HG03135 (cell line): Measurements from ENCODE around the gene RMRP.
A peak's percentile ranks its signal among the peaks of the same experiment; 100 is the strongest.

Experiments used
- ATAC-seq: cut with Tn5 transposase; IDR thresholded peaks from one replicate; pipeline ENCODE4 v1.9.1; 2021; ENCODE audit warnings: mild to moderate bottlenecking, moderate library complexity; ENCODE audit not compliant: unreplicated experiment

The RMRP gene

DNA sequence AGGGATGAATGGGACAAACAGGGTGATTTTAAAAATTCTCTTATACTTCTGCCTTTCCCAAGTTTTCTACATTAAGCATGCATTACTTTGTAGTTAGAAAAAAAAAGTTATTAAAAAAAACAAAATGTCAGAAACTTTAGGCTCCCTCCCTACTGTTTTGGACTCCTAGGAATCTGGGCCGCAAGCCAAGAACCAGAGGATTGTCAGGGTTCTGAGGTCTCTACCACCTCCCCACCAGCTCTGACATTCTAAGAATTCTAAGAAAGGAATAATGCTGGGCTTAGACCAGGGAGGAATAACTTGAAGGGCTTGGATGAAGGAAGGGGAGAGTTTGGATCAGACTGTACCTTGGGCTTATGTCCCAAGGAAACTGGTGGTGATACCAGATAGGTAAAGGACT, 8.2 kb upstream of the RMRP start:
- no peak for ATAC-seq

DNA sequence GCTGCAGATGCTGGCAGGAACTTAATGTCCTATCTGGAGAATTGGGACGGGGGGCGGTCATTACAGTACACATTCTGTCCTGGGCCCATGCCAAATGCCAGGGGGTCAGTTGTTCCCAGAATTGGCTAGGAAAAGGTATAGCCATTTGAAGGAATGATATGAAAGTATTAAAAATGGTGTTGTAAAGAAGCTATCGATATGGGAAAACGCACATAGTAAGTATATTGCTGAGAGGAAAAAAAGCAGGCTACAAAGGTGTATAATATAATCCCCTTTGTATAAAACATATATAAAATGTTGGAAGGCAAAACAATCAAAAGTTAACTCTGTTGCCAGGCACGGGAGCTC, 7.6 kb upstream of the RMRP start:
- no peak for ATAC-seq

DNA sequence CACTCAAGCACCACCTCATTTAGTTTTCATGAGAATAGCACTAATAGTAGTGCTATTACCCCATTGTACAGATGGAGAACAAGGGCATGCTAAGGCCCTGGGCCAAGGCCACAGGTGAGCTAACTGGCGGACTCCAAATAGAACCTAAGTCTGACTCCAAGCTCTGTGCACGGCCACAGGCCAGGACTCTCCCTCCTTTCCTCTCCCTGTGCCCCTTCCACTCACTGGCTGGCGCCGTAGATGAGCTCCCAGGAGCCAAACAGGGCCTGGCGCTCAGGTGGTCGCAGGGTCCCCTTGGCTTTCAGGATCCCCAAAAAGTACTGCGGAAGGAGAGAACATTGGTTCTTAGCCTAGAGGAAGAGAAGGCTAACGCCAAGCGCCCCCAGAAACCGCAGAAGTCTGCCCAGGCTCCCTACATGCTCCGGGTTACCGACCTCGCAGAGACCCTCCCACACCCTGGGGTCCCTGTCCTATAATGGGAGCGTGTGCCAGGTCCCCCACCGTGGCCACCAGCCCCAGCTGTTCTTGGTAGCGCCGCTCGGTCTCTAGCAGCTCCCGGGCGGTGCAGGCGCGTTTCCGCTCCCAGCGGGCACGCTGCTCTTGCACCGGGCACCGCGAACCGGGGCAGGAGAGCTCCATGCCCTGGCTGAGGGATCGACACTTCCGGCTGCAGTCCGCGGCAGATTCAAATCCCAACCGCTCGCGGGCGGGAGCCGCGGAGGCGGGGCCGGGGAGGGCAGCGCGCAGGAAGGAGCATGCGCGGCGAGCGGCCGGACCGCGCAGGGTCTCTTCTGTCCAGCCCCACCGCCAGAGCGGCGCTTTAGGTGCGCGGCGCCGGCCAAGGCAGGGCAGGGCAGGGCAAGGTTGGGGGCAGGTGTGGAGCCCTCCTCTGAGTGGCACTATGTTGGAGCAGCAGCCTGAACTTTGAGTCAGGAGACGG, 7.0 kb upstream of the RMRP start, which contains the start of gene ARHGEF39:
Gene ARHGEF39, minus strand, starts transcription at position 665 of the 940 bp plus-strand sequence. Its CDS starts 26 bp downstream, at position 639.
- peak; percentile 72 for ATAC-seq

DNA sequence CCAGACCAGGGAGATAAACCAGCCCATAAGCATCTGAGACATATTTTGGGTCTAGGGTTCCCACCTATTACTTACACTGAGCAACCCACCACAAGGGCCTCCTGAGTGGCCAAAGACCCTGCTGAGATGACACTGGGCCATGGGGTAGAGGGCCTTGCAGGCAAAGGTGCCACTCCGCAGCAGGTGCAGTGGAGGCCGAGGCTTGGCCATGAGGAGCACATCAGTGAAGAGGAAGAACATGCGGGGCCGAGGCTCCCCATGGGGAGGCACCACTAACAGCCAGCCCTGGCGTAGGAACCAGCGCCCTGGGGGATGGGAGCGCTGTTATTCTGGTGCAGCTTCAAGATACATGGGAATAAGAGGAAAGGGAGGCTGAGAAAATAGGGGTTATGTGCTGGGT, 4.6 kb upstream of the RMRP start:
- ATAC-seq: no peak

DNA sequence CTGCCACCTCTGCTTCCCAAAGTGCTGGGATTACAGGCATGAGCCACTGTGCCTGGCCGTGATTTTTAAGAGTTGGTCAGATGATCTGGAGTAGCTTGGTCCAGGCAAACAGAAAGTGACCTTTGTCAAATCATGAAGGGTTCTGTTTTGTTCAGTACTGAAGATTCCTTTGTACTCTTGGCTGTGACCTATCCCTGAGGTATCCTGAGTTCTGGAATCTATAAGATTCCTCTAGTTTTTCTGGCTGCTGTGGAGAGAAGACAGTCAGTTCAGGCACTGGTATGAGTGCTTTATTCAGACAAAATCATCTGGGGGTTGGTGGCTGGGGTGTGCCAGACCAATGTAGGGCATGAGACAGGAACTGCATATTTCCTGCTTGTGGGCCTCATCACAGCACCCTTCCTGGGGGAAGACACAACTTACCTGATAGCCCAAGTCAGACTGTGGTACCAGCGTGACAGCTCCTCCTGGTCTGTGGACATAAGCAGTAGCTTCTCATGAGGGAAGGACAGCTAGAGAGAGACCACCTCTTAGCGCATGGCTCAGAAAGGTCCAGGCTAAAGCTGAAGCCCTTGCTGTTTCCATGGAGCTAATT, 4.0 kb upstream of the RMRP start:
- ATAC-seq: no peak

DNA sequence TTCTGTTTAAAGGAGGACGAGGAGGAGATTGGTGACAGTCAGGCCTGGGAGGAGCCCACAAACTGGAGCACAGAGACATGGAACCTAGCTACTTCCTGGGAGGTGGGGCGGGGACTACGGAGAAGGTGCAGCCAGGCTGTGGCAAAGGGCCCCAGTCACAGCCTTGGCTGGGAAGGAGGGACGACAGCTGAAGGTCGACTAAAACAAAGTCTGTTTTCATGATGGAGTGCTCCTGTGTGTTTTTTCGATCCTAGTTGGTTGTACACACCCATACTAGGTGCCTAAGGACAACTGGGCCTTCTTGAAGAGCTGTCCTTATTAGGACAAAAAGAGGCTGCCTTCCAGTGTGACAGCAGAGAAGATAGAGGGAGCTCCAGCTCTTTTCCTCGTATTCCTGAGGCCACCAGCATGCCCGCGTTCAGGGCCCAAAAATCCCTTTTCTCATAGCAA, 3.2 kb upstream of the RMRP start:
- ATAC-seq: no peak

DNA sequence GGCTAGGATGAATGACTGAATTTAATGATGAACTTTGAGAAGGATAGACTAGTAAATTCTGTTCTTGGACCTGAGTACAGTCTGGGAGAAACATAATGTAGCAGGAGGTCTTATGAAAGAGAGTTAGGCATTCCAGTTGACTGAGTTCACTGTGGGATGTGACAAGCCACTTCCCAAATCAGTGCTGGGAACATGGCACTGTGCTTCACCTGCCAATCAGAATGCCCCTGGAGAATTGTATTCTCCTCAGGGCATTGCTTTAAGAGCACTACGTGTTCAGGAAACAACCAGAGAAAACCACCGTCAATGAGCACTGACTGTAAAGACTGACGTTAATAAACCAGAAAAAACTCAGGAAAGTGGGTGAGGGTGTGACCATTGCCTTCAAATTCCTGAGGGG, 1.5 kb upstream of the RMRP start:
- no peak for ATAC-seq

DNA sequence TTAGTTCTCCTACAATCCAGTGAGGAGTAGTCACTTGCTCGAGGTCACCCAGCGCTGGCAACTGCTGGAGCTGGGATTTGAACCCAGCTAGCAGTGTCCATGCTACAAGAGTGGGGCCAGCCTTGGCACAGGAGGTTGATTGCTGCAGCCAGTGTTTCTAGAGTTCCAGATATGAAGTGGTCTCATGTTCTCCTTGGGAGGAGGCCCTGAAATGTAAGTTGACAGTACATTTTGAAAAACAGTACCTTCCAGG, 1.1 kb upstream of the RMRP start:
- ATAC-seq: no peak

DNA sequence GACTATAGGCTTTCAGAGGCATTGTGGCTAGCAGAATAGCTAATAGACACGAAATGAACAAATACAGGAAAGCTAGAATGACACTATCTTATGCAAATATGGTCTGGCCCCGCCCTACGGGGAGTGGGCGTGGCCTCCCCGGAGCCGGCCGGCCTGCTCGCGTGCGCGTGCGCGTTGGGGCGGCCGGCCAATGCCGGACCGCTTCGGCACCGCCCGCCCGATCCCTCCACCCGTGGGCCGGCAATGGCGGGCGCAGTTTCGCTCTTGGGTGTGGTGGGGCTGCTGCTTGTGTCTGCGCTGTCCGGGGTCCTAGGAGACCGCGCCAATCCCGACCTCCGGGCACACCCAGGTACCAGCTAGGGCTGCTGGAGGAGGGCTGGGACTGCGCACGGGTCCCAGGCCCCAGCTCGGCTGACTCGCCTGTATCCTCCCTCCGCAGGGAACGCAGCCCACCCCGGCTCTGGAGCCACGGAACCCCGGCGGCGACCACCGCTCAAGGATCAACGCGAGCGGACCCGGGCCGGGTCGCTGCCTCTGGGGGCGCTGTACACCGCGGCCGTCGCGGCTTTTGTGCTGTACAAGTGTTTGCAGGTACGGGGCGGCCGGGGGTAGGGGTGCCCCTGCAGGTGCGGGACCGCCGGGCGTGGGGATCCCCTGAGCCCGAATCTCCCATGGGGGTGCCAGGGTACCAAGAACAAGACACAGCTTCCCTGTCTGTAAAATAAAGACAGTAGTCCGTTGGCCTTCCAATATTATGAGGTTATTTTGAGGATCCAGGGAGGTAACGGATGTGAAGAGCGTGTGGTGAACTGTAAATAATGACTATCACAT, 533 bp upstream of the RMRP start, which contains the start of gene CCDC107:
Gene CCDC107, plus strand, starts transcription at position 156 of the 831 bp plus-strand sequence. Its CDS starts 88 bp downstream, at position 244.
- peak; percentile 68 for ATAC-seq

DNA sequence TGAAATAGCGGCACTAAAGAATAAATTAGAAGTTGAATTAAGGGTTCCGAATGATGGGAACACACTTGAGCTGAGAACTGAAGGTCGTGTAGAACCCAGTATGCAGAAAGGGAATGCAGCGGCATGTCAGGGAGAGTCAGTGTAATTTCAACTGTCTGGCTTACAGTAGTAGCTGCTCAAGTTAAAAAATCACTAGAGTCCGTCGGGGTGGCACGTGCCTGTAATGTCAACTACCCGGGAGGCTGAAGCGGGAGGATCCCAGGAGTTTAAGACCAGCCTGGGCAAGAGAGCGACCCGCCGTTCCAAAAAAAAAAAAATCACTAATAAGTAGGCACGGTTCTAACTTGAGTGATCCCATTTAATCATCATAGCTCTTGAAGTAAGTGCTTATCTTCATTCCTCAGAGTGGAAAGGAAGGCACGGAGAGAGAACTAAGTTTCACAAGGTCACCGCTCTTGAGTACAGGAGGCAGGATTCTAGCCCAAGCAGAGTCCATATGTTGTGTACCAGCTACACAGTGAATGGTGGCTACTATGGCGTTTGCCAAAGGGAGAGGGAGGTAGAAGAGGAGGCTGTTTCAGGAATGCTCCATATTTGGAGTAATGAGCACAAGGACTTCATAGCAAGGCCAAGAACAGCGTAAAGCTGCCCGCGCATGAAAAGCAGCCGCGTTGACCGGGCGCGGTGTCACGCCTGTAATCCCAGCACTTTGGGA, 831 bp downstream of the RMRP start:
- no peak for ATAC-seq

DNA sequence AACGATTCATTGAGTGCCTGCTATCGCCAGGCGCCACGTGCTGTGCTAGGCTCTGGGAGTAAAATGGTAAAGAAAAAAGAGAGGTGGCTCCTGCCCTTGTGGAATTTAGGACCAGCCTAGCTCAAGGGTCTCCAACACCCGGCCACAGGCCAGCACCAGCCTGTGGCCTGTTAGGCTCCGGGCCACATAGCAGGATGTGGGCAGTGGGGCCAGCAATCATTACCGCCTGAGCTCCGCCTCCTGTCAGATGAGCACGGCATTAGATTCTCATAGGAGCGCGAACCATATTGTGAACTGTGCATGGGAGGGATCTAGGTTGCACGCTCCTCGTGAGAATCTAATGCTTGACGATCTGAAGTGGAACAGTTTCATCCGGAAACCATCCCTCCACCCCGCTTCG, 1.5 kb downstream of the RMRP start:
- ATAC-seq: no peak

DNA sequence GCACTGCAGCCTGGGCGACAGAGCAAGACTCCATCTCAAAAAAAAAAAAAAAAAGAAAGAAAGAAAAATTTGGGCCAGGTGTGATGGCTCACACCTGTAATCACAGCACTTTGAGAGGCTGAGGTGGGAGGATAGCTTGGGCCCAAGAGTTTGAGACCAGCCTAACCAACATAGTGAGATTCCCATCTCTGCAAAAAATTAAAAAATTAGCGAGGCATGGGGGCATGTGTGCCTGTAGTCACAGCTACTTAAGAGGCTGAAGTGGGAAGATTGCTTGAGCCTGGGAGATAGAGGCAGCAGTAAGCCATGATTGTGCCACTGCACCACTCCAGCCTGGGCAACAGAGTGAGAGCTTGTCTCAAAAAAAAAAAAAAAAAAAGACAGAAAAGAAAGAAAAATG, 4.2 kb downstream of the RMRP start:
- ATAC-seq: no peak

DNA sequence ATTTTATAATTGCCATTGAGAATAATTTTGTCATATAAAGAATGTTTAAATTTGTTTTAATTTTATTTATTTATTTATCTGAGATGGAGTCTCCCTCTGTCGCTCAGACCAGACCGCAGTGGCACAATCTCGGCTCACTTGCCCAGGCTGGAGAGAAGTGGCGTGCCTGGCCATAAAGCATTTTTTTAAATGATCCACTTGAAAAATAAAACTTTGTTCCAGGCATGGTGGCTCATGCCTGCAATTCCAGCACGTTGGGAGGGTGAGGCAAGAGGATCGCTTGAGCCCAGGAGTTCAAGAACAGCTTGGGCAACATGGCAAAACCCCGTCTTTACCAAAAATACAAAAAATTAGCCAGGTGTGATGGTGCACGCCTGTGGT, 5.0 kb downstream of the RMRP start:
- ATAC-seq: no peak

DNA sequence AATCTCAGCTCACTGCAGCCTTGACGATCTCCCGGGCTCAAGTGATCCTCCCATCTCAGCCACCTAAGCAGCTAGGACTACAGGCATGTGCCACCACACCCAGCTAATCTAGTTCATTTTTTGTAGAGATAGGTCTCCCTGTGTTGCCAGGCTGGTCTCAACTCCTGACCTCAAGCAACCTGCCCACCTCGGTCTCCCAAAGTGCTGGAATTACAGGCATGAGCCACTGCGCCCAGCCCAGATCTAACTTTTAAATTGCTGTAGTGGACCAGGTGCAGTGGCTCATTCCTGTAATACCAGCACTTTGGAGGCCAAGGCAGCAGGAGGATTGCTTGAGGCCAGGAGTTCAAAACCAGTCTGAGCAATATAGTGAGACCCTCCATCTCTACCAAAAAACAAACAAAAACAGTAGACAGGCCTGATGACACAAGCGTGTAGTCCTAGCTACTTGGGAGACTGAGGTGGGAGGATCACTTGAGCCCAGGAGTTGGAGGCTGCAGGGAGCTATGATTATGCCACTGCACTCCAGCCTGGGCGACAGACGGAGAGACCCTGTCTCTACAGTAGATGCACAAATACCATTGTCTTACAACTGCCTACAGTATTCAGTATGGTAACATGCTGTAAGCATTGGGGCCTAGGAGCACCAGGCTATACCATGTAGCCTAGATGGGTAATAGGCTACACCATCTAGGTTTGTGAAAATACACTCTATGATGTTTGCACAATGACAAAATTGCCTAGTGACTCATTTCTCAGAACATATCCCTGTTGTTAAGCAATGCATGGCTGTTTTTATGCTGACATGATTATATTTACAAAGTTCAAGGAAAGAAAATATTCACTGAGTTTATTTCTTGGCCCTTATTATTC, 5.6 kb downstream of the RMRP start:
- no peak for ATAC-seq

DNA sequence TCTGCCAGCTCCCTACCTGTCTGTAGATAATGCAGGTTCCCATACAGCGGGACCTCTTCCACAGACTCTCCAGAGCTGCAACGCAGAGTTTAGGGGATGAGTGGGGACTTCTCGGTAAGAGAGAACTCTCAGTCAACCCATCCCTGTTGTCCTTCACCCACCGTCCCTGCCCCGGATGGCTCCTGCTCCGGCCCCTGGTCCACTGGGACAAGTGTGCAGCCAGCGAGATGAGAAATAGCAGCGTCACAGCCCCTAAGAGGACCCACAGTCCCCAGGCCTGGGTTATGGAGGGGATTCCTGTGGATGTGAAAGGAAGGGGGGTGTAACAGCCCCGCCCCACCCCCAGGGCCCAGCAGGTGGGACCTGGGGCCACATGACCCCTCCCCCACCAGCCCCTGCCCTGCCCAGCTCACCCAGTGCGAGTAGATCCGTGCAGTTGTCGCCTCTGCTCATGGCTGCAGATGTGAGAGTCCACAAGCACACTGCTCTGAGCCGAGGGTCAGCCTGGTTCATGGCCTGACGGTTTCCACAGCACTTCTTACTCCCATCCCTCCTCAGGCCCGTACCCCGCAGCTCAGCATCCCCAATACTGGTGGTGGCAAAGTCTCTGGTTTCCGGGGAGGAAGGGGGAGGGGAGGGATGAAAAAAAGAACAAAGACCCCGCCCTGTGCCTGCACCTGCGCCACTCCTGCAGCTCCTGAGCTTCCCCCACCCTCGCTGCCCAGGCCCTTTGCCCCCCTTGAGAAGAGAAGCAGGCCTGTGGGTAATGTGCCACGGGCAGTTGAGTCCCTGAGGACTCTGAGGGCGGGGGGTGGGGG, 7.3 kb downstream of the RMRP start, which contains the start of gene SIT1:
Gene SIT1, minus strand, starts transcription at position 591 of the 818 bp plus-strand sequence. Its CDS starts 78 bp downstream, at position 513.
- no peak for ATAC-seq

DNA sequence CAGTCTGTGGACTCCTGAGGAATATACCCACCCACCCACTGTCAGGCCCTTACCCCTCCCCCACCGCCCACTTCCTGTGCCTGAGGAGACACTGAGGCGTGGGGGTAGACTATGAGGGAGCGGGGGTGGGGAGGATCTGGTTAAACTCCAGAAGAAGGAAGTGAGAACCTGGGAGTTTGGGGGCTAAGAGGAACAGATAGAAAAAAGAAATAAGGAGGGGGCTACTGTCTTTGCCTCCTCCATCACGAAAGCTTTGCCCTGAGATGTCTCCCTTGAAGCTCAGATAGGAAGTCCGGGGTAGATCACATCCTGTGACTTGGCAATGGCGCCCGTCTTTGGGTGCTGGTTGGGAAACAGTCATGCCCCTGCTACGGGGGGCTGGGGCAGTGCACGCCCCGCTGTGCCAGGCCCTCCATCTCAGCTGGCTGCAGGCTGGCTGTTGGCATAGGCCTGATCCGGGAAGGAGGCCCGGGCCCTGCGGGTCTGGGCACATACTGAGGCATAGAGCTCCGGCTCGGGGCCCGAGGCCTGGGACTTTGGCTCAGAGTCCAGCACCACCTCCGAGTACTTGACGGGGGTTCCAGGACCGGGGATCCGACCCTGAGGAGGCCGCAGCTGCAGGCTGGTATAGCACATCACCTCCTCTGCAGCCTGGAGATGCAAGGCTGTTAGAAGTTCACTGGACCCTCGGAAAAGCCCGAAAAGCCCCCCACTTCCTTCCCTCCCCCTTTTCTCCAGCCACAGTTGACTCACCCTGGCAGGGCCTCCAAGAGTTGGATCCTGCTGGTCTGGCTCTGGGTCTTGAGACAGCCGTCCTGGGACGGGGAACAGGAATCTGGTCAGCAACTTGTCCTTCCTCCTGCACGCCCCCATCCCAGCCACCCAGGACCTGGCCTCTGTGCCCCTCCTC, 8.1 kb downstream of the RMRP start:
- ATAC-seq: no peak

DNA sequence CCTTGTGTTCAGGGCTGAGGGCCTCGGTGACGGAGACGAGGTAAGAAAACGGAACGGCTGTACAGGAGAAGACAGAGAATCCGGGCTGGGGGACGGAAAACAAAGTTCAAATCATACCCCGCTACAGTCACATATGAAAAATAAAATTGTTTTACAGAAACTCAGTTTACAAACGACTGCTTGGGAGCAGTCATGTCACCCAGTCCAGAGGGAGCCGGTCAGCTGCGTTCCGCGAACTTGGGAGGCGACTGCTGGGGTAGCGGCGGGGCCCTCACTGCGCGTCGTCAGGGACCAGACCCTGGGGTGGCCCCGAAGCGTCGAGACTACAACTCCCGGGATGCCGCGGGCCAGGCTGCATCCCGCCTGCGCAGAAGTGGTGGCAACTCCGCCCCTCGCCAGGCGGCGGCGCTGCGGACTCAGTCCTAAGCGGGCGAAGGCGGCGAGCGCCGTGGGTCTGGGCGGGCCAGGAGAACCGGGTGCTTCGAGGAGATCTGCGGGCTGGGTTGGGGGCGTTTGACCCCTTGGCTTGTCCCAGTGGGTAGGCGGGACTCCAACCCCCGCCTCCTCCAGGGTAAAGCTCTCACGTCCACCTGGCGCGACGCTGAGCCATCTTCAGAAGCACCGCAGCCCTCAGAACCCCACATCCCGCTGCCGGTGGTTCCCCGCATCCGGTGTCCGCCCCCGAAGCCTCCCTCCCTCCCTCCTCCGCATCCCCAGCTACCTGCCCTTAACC, 11.1 kb downstream of the RMRP start:
- peak; percentile 85 for ATAC-seq
